NCI-H446 treated with DMSO at 0.1 percent for 48 hours (cell line): Measurements from ENCODE around the gene LRBA.
"Not testable (repeated sequence)": the region's sequence is repeated elsewhere in the genome, so short reads cannot be mapped to it uniquely, and the experiment has no call there.

Experiments used
- DNase-seq: peaks from one replicate; lab custom pipeline; 2025; lab: John Stamatoyannopoulos, UW

Gene LRBA

DNA sequence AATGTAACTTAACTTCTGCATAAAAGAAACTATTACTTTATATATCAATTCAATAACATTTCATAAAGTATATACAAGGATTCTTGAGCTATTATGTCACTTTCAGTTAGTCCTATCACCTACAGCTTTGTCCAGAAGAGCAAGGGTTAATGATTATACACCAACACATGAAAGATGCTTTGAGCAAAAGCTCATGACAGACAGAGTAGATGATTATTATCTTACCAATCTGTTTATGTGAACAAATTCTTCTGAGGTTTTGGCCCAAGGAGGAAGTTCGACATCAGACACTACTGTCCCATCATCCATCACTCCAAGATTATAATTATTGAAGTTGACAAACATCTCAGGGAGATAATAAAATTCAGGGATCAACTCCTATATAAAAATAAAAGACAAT lies 599.9 kb downstream of the LRBA start:
- no peak for DNase-seq

GRCh38 chr4:150411520-150411919 lies 603.6 kb downstream of the LRBA start:
- peak; percentile 30 for DNase-seq

- peak; percentile 2 for DNase-seq
These were observed 612.2 kb downstream of the LRBA start for GRCh38 chr4:150402871-150403272.

GRCh38 chr4:150401083-150401687 lies 613.9 kb downstream of the LRBA start:
- DNase-seq = no peak

- DNase-seq = no peak
These were observed 619.2 kb downstream of the LRBA start for GRCh38 chr4:150395872-150396271.

- no peak for DNase-seq
These were observed 621.0 kb downstream of the LRBA start for GRCh38 chr4:150394046-150394445.

DNA sequence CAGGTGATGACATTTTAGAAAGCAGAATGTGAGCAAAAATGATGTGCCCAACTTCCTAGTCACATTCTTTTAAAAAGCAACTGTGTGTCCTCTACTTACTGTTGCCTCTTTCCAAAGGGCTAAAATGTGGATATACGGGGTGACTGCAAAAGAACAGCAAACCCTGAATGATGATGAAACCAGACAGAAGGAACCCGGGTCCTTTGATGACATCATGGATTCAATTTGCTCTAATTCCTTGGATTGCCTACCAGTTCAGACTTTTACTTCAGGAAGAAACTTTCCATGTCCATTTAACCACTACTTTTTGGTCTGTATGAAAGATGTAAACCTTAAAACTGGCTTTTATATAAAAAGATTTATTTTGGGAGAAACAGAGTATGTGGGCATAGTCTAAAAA lies 624.0 kb downstream of the LRBA start:
- DNase-seq = no peak

GRCh38 chr4:150390531-150390910 lies 624.6 kb downstream of the LRBA start:
- no peak for DNase-seq

GRCh38 chr4:150389896-150390530 lies 625.1 kb downstream of the LRBA start:
- DNase-seq = no peak

GRCh38 chr4:150387981-150388380 lies 627.1 kb downstream of the LRBA start:
- no peak for DNase-seq

- not testable (repeated sequence) for DNase-seq
These were observed 628.7 kb downstream of the LRBA start for GRCh38 chr4:150386415-150386814.

DNA sequence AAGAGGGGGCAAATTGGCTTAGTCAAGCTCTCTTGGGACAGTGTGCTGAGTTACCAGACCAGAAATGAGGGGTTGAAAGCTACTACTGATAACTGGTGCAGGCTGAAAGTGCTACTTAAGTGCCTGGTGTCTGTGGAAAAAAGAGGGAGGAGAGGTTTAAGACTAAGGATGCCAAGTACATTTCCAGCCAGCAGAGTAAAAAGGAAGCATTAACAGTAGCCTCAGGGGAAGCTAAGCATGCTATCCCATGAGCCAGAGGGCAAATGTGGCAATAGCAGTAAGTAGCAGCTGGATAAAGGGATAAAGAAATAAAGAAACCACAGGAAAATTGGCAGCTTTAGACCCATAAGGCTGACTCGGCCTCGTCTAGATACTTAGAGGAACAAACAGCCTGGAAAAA lies 629.5 kb downstream of the LRBA start:
- peak; percentile 97 for DNase-seq

- DNase-seq = no peak
These were observed 630.8 kb downstream of the LRBA start for GRCh38 chr4:150384249-150384648.

GRCh38 chr4:150382028-150382427 lies 633.1 kb downstream of the LRBA start:
- DNase-seq = no peak

DNA sequence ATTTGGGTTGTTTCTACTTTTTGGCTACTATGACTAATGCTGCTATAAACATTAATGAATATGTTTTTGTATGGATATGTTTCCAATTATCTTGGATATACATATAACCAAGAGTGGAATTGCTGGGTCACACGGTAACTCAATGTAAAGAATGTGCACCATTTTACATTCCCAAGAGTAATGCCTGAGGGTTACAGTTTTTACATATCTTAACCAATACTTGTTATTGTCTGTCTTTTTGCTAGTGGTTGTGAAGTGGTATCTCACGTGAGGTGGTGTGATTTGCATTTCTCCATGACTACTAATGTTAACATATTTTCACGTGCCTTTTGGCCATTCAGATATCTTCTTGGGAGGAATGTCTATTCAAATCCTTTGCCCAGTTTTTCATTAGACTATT lies 633.5 kb downstream of the LRBA start:
- DNase-seq = no peak

- no peak for DNase-seq
These were observed 634.0 kb downstream of the LRBA start for GRCh38 chr4:150381036-150381435.

DNA sequence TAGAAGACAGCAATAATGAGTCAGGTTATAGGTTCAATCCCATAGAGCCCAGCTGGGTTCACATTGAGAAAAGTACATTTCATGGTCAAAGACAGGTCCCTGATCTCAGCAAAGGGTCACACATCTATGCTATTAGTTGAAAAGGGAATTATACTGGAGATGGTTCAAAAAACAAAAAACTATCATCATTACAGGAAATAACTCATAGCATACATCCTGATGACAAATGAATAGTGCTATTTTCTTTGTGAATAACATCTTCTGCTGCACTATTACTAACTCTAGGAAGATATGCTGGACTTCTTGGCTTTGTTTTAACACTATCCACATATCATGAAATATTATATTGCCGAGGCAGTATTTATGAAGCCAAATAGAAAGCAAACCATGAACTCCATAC lies 635.6 kb downstream of the LRBA start:
- no peak for DNase-seq

GRCh38 chr4:150375025-150375424 lies 640.1 kb downstream of the LRBA start:
- DNase-seq = no peak

DNA sequence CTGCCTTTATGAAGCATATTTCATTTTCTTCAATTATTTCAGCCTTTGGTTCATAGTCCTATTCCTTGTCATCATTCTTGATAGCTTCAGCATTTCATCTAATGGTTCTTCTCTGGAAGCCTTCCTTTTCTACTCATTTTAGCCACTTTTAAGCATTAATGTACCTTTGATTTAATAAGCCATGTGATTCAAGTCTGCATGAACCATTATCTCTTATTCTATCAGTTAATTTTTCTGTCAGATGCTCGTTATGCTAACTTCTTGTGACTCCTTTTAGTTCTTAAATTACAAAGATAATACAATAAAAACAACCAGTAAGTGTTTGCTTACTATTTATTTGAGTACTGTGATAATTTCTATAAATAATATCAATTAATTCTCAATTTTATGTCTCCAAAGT lies 643.2 kb downstream of the LRBA start:
- no peak for DNase-seq

DNA sequence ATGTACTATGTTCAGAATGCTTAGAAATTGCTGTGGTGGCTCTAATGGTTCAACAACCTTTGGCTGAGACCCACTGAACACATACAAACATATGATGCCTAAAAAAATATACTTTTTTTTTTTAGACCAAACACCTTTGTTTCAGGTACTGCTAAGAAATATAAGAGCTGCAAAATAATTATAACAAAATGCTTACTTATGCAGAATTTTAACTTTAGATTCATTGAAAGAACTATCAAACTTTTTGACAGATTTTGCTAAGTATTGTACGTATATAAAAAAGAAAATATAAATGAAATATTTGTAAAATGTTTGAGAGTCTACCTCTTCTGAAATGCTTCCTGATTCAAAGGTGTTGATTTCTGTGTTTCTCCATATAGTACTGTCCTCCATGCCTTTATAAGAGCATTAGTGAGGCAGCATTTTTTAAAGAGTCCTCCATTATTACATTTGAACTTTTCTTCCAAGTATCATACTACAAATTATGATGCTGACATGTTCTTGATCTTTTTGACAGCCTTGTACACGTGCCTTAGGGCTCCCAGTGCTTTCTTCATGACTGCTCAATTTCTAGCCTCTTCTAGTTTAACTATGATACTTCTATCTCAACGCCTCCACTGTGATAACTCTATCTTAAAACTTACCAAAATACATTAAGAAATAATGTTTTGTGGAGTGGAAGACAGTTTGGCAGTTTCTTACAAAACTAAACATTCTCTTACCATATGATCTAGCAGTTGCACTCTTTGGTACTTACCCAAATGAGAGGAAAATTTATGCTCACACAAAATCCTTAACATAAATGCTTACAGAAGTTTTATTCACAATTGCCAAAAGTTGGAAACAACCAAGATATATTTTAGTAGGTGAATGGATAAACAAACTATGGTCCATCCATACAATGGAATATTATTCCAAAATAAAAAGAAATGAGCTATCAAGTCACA lies 645.4 kb downstream of the LRBA start:
- DNase-seq = no peak

- peak; percentile 29 for DNase-seq
These were observed 646.4 kb downstream of the LRBA start for GRCh38 chr4:150368667-150369066.

GRCh38 chr4:150367326-150367725 lies 647.8 kb downstream of the LRBA start:
- DNase-seq = no peak

GRCh38 chr4:150366487-150366999 lies 648.5 kb downstream of the LRBA start:
- peak; percentile 88 for DNase-seq
